Measurements from ENCODE around the gene AFF3.

The AFF3 gene

GRCh38 chr2:99618579-99619097, 523.8 kb downstream of the AFF3 start:
- DNase-seq: no peak

- DNase-seq: no peak
Measured at GRCh38 chr2:99617811-99618210, 524.6 kb downstream of the AFF3 start.

DNA sequence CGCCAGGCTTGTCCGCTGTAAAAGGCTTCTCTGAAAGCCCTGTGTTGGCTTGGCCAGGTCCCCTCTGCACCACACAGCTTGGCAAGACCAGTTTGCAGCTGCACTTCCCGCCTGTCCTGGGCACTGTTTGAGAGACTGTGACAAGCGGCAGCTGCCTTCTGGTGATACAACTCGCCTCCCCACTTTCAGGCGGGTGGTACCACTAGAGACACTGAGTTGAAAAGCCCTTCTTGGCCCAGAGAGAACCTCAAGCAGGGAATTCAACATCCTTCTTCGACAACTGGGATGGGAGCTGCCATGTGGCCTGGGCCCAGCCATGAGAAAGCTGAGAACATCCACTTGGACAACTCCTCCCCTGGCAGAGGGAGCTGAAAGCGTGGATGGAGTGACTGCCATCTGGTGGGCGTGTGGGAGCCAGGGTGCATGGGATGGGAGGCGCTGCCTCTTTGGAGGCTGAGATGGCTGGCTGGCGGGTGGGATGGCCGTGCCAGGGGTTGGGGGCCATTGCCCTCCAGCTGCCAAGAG, 527.1 kb downstream of the AFF3 start:
- DNase-seq: no peak

GRCh38 chr2:99613980-99614379, 528.4 kb downstream of the AFF3 start:
- no peak for DNase-seq

GRCh38 chr2:99611786-99612185, 530.6 kb downstream of the AFF3 start:
- DNase-seq: no peak

DNA sequence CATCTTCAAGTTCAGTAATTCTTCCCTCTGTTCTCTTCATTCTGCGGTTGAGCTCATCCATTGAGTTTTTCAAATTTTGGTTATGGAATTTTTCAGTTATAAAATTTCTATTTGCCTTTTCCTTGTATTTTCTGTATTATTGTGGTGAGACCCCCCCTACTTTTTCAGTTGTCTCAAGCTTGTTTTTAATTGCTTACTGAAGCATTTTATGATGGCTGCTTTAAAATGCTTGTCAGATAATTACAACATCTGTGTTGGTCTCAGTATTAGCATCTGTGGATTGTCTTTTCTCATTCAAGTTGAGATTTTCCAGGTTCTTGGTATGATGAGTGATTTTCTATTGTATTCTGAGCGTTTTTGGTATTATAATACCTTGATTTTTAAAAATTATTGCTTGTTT, 531.4 kb downstream of the AFF3 start:
- no peak for DNase-seq

GRCh38 chr2:99609851-99610381, 532.5 kb downstream of the AFF3 start:
- no peak for DNase-seq

- no peak for DNase-seq
Measured at GRCh38 chr2:99608861-99609260, 533.5 kb downstream of the AFF3 start.

DNA sequence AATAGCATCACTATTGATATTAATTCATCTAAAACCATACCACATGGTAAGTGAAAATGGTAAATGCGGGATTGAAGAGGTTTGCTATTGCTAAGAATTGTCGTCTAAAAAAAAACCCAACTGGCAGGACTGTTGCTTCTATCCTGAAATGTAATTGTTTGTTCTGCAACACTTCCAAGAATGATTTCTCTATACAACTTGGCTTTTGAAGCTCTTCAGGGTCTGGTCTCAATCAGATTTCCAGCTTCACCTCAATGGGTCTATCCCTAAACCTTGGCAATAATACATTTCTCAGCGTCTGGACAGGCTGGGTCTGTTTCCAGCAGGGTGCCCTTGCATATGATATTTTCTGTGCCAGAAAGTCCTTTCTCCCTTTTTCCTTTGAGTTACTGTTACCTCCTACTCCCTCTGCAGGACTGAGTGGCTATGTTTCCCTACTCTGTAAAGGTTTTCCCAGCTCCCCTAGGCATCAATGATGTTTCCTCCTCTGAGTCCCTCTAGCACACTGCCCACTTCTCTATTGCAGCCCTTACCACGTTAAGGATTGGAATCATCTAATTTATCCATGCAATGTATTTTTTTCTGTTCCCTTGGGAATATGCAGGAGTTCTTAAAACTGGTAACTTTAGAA, 534.4 kb downstream of the AFF3 start:
- no peak for DNase-seq

- DNase-seq: no peak
Measured at GRCh38 chr2:99607454-99607853, 534.9 kb downstream of the AFF3 start.

GRCh38 chr2:99605036-99605435, 537.4 kb downstream of the AFF3 start:
- no peak for DNase-seq

DNA sequence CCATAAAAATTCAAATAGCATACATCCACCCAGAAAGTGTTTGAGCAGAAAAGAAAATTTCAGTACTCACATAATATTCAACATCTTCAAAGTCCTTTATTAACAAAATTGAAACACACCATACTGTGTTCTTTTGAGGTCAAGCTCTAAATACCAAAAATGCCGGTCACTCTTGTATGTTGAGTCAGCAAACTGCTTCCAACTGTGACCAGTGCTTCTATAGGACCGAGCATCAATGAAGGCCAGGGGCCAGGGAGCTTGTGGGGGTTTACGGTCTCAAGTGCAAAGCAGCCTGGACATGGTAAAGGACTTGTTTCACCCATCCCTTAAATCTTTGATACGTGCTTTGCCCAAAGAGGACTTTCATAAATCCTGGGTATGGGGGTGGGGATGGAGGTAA, 539.9 kb downstream of the AFF3 start:
- no peak for DNase-seq

- DNase-seq: no peak
Measured at GRCh38 chr2:99600981-99601651, 541.3 kb downstream of the AFF3 start.

- DNase-seq: no peak
Measured at GRCh38 chr2:99598441-99598840, 543.9 kb downstream of the AFF3 start.

DNA sequence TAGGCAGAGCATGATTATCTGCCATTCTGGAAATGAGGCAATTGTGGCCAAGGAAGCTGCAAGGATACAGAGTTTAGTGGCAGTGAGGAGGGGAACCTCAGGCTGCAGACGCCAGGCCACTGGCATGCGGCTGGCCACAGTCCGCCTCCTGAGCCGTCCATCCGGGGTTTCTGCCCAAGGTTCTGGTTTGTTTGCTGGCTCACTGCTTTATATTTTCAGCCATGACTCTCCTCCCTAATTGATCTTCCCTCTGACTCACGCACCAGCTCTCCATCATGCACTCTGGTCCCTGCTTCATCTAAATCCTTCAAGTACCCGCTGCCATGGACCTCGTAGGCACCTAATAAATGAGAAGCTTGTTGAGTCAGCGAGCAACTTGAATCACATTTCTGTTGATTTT, 544.8 kb downstream of the AFF3 start:
- DNase-seq: no peak

DNA sequence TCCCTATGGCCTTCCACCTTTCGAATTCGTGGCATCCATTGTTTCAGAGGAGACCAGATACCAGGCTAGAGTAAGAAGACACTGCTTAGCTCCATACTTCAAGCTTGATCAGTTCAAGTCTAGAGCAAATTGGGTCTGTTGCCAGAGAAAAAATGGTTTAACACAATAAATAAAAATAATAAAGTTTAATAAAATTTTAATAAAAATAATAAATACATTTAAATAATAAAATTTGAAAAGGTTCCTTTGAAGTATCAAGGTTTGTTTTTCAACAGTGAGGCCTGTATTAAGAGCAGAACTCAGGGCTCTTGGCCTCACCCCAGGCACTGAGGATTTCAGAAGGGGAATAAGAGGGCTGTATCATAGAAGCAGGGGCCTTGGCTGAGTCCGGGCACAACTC, 547.0 kb downstream of the AFF3 start:
- no peak for DNase-seq

GRCh38 chr2:99593692-99594427, 548.5 kb downstream of the AFF3 start:
- DNase-seq: no peak

- no peak for DNase-seq
Measured at GRCh38 chr2:99576775-99577174, 565.6 kb downstream of the AFF3 start.

GRCh38 chr2:99573634-99574251, 568.6 kb downstream of the AFF3 start:
- no peak for DNase-seq

DNA sequence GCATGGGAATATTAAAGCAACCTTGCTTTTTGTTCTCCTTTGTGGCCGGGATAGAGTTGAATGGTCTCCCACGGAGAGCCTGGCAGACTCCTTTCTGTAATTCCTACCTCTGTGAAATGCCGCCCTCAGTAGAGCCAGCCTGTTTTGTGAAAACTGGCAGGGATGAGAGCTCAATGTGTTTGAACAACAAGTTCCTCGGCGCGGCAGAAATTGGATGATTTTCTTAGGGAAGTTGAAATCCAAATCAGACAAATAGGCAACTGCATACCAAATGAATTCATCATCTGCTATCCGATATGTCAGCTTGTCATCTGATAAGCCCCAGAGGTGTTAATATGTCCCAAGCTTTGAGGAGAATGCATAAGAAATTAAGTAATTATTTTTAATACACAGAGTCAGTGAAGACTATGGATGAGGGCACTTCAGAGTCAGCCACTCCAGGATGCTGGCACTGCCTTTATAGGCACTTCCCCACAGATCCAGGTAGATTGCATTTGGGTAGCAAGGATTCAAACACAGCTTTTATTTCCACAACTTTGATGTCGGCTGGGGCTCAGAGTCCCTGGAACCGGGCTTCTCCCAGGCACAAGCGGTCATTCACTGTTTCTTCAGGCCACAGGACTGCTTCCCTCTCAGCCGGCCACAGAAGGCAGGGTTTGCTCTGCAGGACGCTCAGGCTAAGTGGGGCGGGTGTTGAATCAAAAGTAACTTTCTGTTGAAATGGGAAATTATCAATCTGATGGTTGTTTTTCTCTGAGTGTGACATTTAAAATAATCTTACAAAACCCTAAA, 569.8 kb downstream of the AFF3 start:
- no peak for DNase-seq

DNA sequence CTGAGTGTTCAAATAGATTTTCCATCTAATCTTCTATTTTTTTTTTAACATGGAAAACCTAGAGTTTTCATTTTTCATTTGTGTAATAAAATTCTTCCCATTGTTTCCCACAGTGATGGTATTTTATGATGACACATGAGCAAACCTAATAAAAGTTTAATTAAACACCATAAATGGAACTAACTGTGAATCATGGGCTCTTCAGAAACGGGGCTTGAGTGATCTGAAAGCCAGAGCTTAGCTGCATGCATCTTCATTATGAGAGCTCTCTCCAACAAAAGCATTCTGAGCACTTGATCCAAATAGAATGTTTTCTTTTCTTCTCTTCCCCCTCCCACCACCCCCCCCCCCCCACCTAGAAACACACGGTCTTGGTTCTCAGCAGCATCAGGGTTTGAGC, 570.4 kb downstream of the AFF3 start:
- DNase-seq: no peak

GRCh38 chr2:99571533-99571932, 570.9 kb downstream of the AFF3 start:
- no peak for DNase-seq
